ENCODE results near the gene UBE4B.

DNA sequence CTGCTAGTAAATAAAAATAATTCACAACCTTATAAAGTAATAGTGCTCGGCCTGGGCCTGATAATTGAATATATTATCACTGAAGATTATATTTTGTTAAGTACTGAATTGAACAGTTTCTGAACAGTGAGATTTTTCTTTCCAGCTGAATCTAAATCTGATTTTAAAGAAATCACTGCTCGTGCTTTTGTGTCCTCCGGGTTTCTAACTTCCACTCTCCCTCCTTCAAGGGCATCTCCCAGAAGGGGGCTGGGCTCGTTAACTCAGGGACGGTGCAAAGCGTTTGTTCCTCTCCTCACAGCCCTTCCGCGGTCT, 176.8 kb downstream of the UBE4B start:
- TF ChIP-seq, protein P1, sequence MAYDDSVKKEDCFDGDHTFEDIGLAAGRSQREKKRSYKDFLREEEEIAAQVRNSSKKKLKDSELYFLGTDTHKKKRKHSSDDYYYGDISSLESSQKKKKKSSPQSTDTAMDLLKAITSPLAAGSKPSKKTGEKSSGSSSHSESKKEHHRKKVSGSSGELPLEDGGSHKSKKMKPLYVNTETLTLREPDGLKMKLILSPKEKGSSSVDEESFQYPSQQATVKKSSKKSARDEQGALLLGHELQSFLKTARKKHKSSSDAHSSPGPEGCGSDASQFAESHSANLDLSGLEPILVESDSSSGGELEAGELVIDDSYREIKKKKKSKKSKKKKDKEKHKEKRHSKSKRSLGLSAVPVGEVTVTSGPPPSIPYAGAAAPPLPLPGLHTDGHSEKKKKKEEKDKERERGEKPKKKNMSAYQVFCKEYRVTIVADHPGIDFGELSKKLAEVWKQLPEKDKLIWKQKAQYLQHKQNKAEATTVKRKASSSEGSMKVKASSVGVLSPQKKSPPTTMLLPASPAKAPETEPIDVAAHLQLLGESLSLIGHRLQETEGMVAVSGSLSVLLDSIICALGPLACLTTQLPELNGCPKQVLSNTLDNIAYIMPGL (CRISPR knock-in tag; IDR thresholded peaks at IDR 0.05), result no peak
- no peak for TF ChIP-seq L3MBTL2 (IDR thresholded peaks at IDR 0.05)

All from K562 (cell line).